GM19438 (cell line): ENCODE results near the gene SLC22A9.

Experiments used
- ATAC-seq: cut with Tn5 transposase; IDR thresholded peaks from one replicate; pipeline ENCODE4 v1.9.1; 2021; ENCODE audit warnings: low read depth; ENCODE audit not compliant: unreplicated experiment

The SLC22A9 gene

GRCh38 chr11:63443714-63444113 is 74.1 kb downstream of the SLC22A9 start:
- no peak for ATAC-seq

- no peak for ATAC-seq
Observed at GRCh38 chr11:63444160-63444559, 74.6 kb downstream of the SLC22A9 start.

GRCh38 chr11:63445118-63445517 is 75.5 kb downstream of the SLC22A9 start:
- ATAC-seq = no peak

- ATAC-seq = no peak
Observed at GRCh38 chr11:63445720-63446119, 76.1 kb downstream of the SLC22A9 start.

GRCh38 chr11:63448646-63449045 is 79.1 kb downstream of the SLC22A9 start:
- no peak for ATAC-seq

GRCh38 chr11:63459586-63459985 is 90.0 kb downstream of the SLC22A9 start:
- no peak for ATAC-seq
